Liver (tissue), 9 donors: ENCODE measurements around the gene ATP5MC3. TPM values are rescaled to one million over a fixed set of nuclear protein-coding genes. Genes with fewer than 3 reads are reported as not detected.
A peak's percentile ranks its signal among the peaks of the same experiment; 100 is the strongest.

Experiments used
- DNase-seq: peaks from one replicate; pipeline ENCODE4 v3.0.0-alpha.2; 2017; ENCODE audit warnings: low spot score
- H3K27ac ChIP-seq, 2 donors: one replicate each; pipeline ENCODE4 v1.7.0; 2013; ENCODE audit warnings: inconsistent platforms in 2 of 2, low read length in 2 of 2, control low read depth in 1 of 2, low read depth in 1 of 2, mild to moderate bottlenecking in 1 of 2
- H3K27me3 ChIP-seq, 4 donors: one replicate each; pipeline versions ENCODE4 v1.6.1 to v1.7.0; 2013; ENCODE audit warnings: low read length in 3 of 4, inconsistent platforms in 1 of 4, mild to moderate bottlenecking in 1 of 4, moderate library complexity in 1 of 4; ENCODE audit not compliant: control insufficient read depth in 4 of 4, insufficient read depth in 4 of 4
- H3K36me3 ChIP-seq, 4 donors: one replicate each; pipeline versions ENCODE4 v1.6.1 to v1.7.0; 2013; ENCODE audit warnings: low read length in 3 of 4, mild to moderate bottlenecking in 3 of 4, low read depth in 1 of 4, moderate library complexity in 1 of 4; ENCODE audit not compliant: control insufficient read depth in 4 of 4, insufficient read depth in 3 of 4
- H3K4me1 ChIP-seq, 4 donors: one replicate each; pipeline versions ENCODE4 v1.6.1 to v1.7.0; 2013; ENCODE audit warnings: low read length in 3 of 4, mild to moderate bottlenecking in 3 of 4, moderate library complexity in 1 of 4; ENCODE audit not compliant: control insufficient read depth in 4 of 4, insufficient read depth in 4 of 4
- H3K4me3 ChIP-seq, 3 donors: one replicate each; pipeline versions ENCODE4 v1.6.1 to v1.7.0; 2013; ENCODE audit warnings: low read length in 3 of 3, control low read depth in 1 of 3, low read depth in 1 of 3, mild to moderate bottlenecking in 1 of 3
- H3K9ac ChIP-seq, 2 donors: one replicate each; pipeline ENCODE4 v1.7.0; 2013; ENCODE audit warnings: low read length in 2 of 2, mild to moderate bottlenecking in 2 of 2, moderate library complexity in 2 of 2, control low read depth in 1 of 2, low read depth in 1 of 2
- H3K9me3 ChIP-seq, 4 donors: one replicate each; pipeline versions ENCODE4 v1.6.1 to v1.7.0; 2013; ENCODE audit warnings: low read length in 3 of 4; ENCODE audit not compliant: control insufficient read depth in 4 of 4
- CTCF ChIP-seq: fragments of 150-350 bp; IDR thresholded peaks from 2 replicates; pipeline ENCODE4 v1.5.1; 2017; ENCODE audit warnings: improper control_type of control experiment, low read depth, low read length; ENCODE audit not compliant: missing input control
- EGR1 ChIP-seq, 2 donors: IDR thresholded peaks; 2 replicates each; pipeline ENCODE4 v1.6.1; 2016 to 2018; ENCODE audit warnings: antibody characterized with exemption in 2 of 2, low read depth in 2 of 2
- FOXA1 ChIP-seq: IDR thresholded peaks from 2 replicates; pipeline ENCODE4 v1.6.1; 2016; ENCODE audit warnings: antibody characterized with exemption
- FOXA2 ChIP-seq: IDR thresholded peaks from 2 replicates; pipeline ENCODE4 v1.6.1; 2016; ENCODE audit warnings: antibody characterized with exemption
- GABPA ChIP-seq, 2 donors: IDR thresholded peaks in 1 of 2; conservative IDR thresholded peaks in 1 of 2; 2 replicates each; pipeline ENCODE4 v1.6.1; 2016; ENCODE audit warnings: antibody characterized with exemption in 2 of 2, mild to moderate bottlenecking in 1 of 2, moderate library complexity in 1 of 2
- HNF4A ChIP-seq, 2 donors: conservative IDR thresholded peaks; 2 replicates each; pipeline ENCODE4 v1.6.1; 2016; ENCODE audit warnings: antibody characterized with exemption in 2 of 2, mild to moderate bottlenecking in 2 of 2
- HNF4G ChIP-seq: IDR thresholded peaks from 2 replicates; pipeline ENCODE4 v1.6.1; 2016; ENCODE audit warnings: antibody characterized with exemption
- JUND ChIP-seq, 2 donors: IDR thresholded peaks; 2 replicates each; pipeline ENCODE4 v1.6.1; 2016; ENCODE audit warnings: antibody characterized with exemption in 2 of 2
- MAX ChIP-seq: IDR thresholded peaks from 2 replicates; pipeline ENCODE4 v1.6.1; 2016; ENCODE audit warnings: antibody characterized with exemption
- NR2F2 ChIP-seq: IDR thresholded peaks from 2 replicates; pipeline ENCODE4 v1.6.1; 2016; ENCODE audit warnings: antibody characterized with exemption
- RAD21 ChIP-seq, 2 donors: IDR thresholded peaks; 2 replicates each; pipeline ENCODE4 v1.6.1; 2016; ENCODE audit warnings: antibody characterized with exemption in 2 of 2, mild to moderate bottlenecking in 2 of 2
- RXRA ChIP-seq, 2 donors: IDR thresholded peaks; 2 replicates each; pipeline ENCODE4 v1.6.1; 2017 to 2018; ENCODE audit warnings: antibody characterized with exemption in 2 of 2, mild to moderate bottlenecking in 1 of 2
- SP1 ChIP-seq: IDR thresholded peaks from 2 replicates; pipeline ENCODE4 v1.6.1; 2018; ENCODE audit warnings: antibody characterized with exemption, mild to moderate bottlenecking
- TAF1 ChIP-seq: conservative IDR thresholded peaks from 2 replicates; pipeline ENCODE4 v1.6.1; 2016; ENCODE audit warnings: antibody characterized with exemption, mild to moderate bottlenecking
- YY1 ChIP-seq: IDR thresholded peaks from 2 replicates; pipeline ENCODE4 v1.6.1; 2016; ENCODE audit warnings: antibody characterized with exemption, mild to moderate bottlenecking
- ZBTB33 ChIP-seq: IDR thresholded peaks from 2 replicates; pipeline ENCODE4 v1.6.1; 2016; ENCODE audit warnings: antibody characterized with exemption
- WGBS: extraction: QIAGEN DNeasy Blood & Tissue Kit; methylation state at CpG from one replicate; pipeline ENCODE4 v1.1.7; 2013; 5-methylcytosine and 5-hydroxymethylcytosine counted together
- polyA plus RNA-seq, 2 donors: library from polyadenylated mRNA; stranded (reverse) in 1 of 2; unstranded in 1 of 2; fragments of 200-250 nt in 1 of 2; fragments of >200 nt in 1 of 2; fragmentation: Nextera tagmentation in 1 of 2; extraction: Ambion mirVana in 1 of 2; gene quantifications; one replicate each; pipeline versions ENCODE4 v1.2.1 to v1.2.3, GENCODE V29; 2013 to 2015
- total RNA-seq, 2 donors: library from RNA; depleted of rRNA; stranded (reverse); fragments of >200 nt; gene quantifications; one replicate each; pipeline ENCODE4 v1.2.3, GENCODE V29; 2014
- TF ChIP-seq, protein P1 (sequence below): IDR thresholded peaks from 2 replicates; pipeline ENCODE4 v1.6.1; 2016; ENCODE audit warnings: antibody characterized with exemption, mild to moderate bottlenecking
- TF ChIP-seq, protein P2 (sequence below): IDR thresholded peaks from 2 replicates; pipeline ENCODE4 v1.6.1; 2016; ENCODE audit warnings: antibody characterized with exemption
- donor health status: healthy.
- donor health status: healthy.
- donor health status: healthy.
- donor health status: healthy.
- donor health status: healthy.

ATP5MC3 gene
- total and polyA plus RNA-seq, 4 donors: 95.2 to 403 (median 227) TPM

DNA sequence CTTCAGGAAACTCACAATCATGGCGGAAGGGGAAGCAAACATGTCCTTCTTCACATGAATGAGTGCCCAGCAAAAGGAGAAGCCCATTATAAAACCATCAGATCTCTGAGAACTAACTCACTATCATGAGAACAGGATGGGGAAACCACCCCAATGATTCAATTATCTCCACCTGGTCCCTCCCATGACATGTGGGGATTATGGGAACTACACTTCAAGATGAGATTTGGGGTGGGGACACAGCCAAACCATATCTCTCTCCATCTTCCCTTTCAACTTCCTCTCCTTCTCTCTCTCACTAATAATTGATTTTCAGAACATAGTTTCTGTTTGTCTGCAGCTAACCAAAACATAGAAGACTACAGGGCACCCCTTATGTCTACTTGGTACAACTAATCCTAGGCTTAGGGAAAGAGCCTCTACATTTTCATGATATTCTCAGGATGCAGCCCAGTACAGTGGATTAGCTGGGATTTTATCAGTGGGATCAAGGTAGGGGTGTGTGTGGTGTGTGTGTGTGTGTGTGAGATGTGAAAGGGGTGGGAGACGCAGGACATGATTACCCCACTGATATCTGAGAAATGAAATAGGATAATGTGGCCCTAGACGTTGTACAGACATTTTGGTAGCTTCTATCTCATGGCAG lies 10.7 kb downstream of the ATP5MC3 start:
- H3K4me3 ChIP-seq: no peak overlapping the region
- peaks cover 0 to 6% (median under 1%) of the 10 kb centered on the region in 4 donors for H3K36me3 ChIP-seq
- TF ChIP-seq JUND (IDR thresholded peaks at IDR 0.05) (no peak), RXRA (IDR thresholded peaks at IDR 0.05) (no peak), EGR1 (IDR thresholded peaks at IDR 0.05; ENCODE audit: low read depth in 2 of 2) (no peak), NR2F2 (no peak), HNF4A (conservative IDR thresholded peaks at IDR 0.05) (no peak), YY1 (no peak), FOXA2 (no peak), MAX (no peak), CTCF (no peak), SP1 (no peak), ZBTB33 (no peak), HNF4G (no peak)
- TF ChIP-seq, protein P1, sequence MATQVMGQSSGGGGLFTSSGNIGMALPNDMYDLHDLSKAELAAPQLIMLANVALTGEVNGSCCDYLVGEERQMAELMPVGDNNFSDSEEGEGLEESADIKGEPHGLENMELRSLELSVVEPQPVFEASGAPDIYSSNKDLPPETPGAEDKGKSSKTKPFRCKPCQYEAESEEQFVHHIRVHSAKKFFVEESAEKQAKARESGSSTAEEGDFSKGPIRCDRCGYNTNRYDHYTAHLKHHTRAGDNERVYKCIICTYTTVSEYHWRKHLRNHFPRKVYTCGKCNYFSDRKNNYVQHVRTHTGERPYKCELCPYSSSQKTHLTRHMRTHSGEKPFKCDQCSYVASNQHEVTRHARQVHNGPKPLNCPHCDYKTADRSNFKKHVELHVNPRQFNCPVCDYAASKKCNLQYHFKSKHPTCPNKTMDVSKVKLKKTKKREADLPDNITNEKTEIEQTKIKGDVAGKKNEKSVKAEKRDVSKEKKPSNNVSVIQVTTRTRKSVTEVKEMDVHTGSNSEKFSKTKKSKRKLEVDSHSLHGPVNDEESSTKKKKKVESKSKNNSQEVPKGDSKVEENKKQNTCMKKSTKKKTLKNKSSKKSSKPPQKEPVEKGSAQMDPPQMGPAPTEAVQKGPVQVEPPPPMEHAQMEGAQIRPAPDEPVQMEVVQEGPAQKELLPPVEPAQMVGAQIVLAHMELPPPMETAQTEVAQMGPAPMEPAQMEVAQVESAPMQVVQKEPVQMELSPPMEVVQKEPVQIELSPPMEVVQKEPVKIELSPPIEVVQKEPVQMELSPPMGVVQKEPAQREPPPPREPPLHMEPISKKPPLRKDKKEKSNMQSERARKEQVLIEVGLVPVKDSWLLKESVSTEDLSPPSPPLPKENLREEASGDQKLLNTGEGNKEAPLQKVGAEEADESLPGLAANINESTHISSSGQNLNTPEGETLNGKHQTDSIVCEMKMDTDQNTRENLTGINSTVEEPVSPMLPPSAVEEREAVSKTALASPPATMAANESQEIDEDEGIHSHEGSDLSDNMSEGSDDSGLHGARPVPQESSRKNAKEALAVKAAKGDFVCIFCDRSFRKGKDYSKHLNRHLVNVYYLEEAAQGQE: no peak
- TF ChIP-seq, protein P2, sequence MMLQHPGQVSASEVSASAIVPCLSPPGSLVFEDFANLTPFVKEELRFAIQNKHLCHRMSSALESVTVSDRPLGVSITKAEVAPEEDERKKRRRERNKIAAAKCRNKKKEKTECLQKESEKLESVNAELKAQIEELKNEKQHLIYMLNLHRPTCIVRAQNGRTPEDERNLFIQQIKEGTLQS: no peak
- DNase-seq: no peak
- H3K4me1 ChIP-seq: peaks cover 0 to 15% (median 7%) of the 10 kb centered on the region in 4 donors
- H3K9ac ChIP-seq: no peak overlapping the region
- no peaks in the 10 kb centered on the region for H3K9me3 ChIP-seq
- WGBS: 86% methylated on average over 3 of the region's 3 CpGs
- no peak overlapping the region for H3K27ac ChIP-seq
- no peaks in the 10 kb centered on the region for H3K27me3 ChIP-seq

DNA sequence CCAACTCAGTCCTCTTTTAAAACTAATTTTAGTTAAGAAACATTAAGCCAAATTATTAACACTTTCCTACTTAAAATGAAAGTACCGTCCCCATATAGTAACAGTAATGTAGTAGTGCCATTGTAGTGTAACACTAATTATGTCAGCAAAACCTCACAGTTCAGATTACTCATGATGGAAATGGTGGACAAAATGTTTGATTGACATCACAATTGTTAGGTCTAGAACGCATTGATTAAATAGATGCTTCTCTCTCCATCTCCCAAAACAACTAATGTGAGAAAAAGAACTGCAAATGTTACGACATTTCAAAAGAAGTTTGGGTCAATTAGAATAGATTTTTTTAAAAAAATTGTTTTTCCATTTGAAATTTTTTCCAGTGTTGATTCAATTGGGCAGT lies 12.3 kb downstream of the ATP5MC3 start:
- DNase-seq: no peak
- TF ChIP-seq TAF1: no peak
- no peak for TF ChIP-seq FOXA1
- no peak for TF ChIP-seq FOXA2
- TF ChIP-seq, protein P1: no peak
- TF ChIP-seq ZBTB33: no peak
- no peak for TF ChIP-seq JUND (IDR thresholded peaks at IDR 0.05)
- no peak for TF ChIP-seq NR2F2
- TF ChIP-seq HNF4G: no peak
- no peak for TF ChIP-seq EGR1 (IDR thresholded peaks at IDR 0.05; ENCODE audit: low read depth in 2 of 2)
- TF ChIP-seq GABPA (IDR thresholded peaks at IDR 0.05 in 1 of 2, conservative IDR thresholded peaks at IDR 0.05 in 1 of 2): no peak
- TF ChIP-seq SP1: no peak
- no peak for TF ChIP-seq HNF4A (conservative IDR thresholded peaks at IDR 0.05)
- no peak for TF ChIP-seq RAD21 (IDR thresholded peaks at IDR 0.05)

More for the DNA sequence above, 12.3 kb downstream of the ATP5MC3 start:
- Histone ChIP-seq H3K27ac (no peak overlapping the region), H3K9me3 (no peaks in the 10 kb centered on the region), H3K36me3 (peaks cover 0 to 3% (median 0%) of the 10 kb centered on the region in 4 donors), H3K4me3 (peak overlapping the region in 1 of 3 donors; percentile 93), H3K4me1 (peaks cover 3 to 15% (median 7%) of the 10 kb centered on the region in 4 donors), H3K27me3 (no peaks in the 10 kb centered on the region), H3K9ac (no peak overlapping the region)
- WGBS: 54% methylated on average over 3 of the region's 3 CpGs
